Hepatocyte (in vitro differentiated cells): ENCODE data around the gene IGIP. TPM values are rescaled to one million over a fixed set of nuclear protein-coding genes. Genes with fewer than 3 reads are reported as not detected.

ENCODE experiments used
- DNase-seq: peaks from one replicate; pipeline ENCODE4 v3.0.0-alpha.2; 2016; ENCODE audit warnings: low spot score
- H2AFZ ChIP-seq: fragments of 200-600 bp; sonication (generic); 2 replicates; pipeline ENCODE4 v1.6.0; 2016; ENCODE audit warnings: antibody characterized with exemption, mild to moderate bottlenecking
- H3K27ac ChIP-seq: fragments of 200-600 bp; sonication (generic); 2 replicates; pipeline ENCODE4 v1.5.1; 2016; ENCODE audit warnings: mild to moderate bottlenecking
- H3K27me3 ChIP-seq: fragments of 200-600 bp; sonication (generic); 2 replicates; pipeline ENCODE4 v1.6.1; 2016
- H3K36me3 ChIP-seq: fragments of 200-600 bp; sonication (generic); replicated peaks from 2 replicates; pipeline ENCODE4 v1.5.1; 2016; ENCODE audit warnings: low read depth; ENCODE audit not compliant: insufficient read depth
- H3K4me1 ChIP-seq: fragments of 200-600 bp; sonication (generic); 2 replicates; pipeline ENCODE4 v1.5.1; 2016; ENCODE audit warnings: mild to moderate bottlenecking, moderate library complexity; ENCODE audit not compliant: insufficient read depth
- H3K4me2 ChIP-seq: fragments of 200-600 bp; sonication (generic); 2 replicates; pipeline ENCODE4 v1.6.0; 2016
- H3K4me3 ChIP-seq: fragments of 200-600 bp; sonication (generic); 2 replicates; pipeline ENCODE4 v1.5.1; 2016; ENCODE audit warnings: mild to moderate bottlenecking
- H3K79me2 ChIP-seq: fragments of 200-600 bp; sonication (generic); 2 replicates; pipeline ENCODE4 v1.6.0; 2017; ENCODE audit warnings: mild to moderate bottlenecking
- H3K9me2 ChIP-seq: fragments of 200-600 bp; sonication (generic); replicated peaks from 2 replicates; pipeline ENCODE4 v1.6.0; 2017; ENCODE audit warnings: mild to moderate bottlenecking; ENCODE audit not compliant: insufficient read depth
- H3K9me3 ChIP-seq: fragments of 200-600 bp; sonication (generic); 2 replicates; pipeline ENCODE4 v1.5.1; 2016; ENCODE audit warnings: low read depth, mild to moderate bottlenecking
- H4K20me1 ChIP-seq: fragments of 200-600 bp; sonication (generic); 2 replicates; pipeline ENCODE4 v1.6.0; 2016; ENCODE audit warnings: mild to moderate bottlenecking; ENCODE audit not compliant: insufficient read depth, poor library complexity, severe bottlenecking
- EZH2 ChIP-seq: fragments of 200-600 bp; sonication (generic); IDR thresholded peaks from 2 replicates; pipeline ENCODE4 v1.6.1; 2016; ENCODE audit warnings: antibody characterized with exemption, mild to moderate bottlenecking, borderline replicate concordance
- EZH2phosphoT487 ChIP-seq: fragments of 200-600 bp; sonication (generic); IDR thresholded peaks from one replicate; pipeline ENCODE4 v1.6.1; 2018; ENCODE audit warnings: antibody characterized with exemption, mild to moderate bottlenecking, low read depth, moderate library complexity; ENCODE audit not compliant: unreplicated experiment, severe bottlenecking
- WGBS: methylation state at CpG from one replicate; pipeline ENCODE4 v1.1.6; 2016; ENCODE audit warnings: low lambda C conversion rate; ENCODE audit errors: missing lambda C conversion rate; 5-methylcytosine and 5-hydroxymethylcytosine counted together
- polyA plus RNA-seq: library from polyadenylated mRNA; unstranded; fragments of >200 nt; fragmentation: Nextera tagmentation; extraction: Ambion mirVana; gene quantifications from 2 replicates; pipeline ENCODE4 v1.2.1, GENCODE V29; 2016
- total RNA-seq: library from RNA; depleted of rRNA; stranded (reverse); fragments of >200 nt; gene quantifications from 2 replicates; pipeline ENCODE4 v1.2.3, GENCODE V29; 2014
- TF ChIP-seq, protein P1 (sequence below): fragments of 200-600 bp; sonication (generic); IDR thresholded peaks from 2 replicates; pipeline ENCODE4 v1.5.1; 2016; ENCODE audit warnings: antibody characterized with exemption, mild to moderate bottlenecking; ENCODE audit not compliant: poor library complexity

IGIP gene
- total and polyA plus RNA-seq, 2 experiments from 2014 or later: 0.50 to 7.2 TPM

DNA sequence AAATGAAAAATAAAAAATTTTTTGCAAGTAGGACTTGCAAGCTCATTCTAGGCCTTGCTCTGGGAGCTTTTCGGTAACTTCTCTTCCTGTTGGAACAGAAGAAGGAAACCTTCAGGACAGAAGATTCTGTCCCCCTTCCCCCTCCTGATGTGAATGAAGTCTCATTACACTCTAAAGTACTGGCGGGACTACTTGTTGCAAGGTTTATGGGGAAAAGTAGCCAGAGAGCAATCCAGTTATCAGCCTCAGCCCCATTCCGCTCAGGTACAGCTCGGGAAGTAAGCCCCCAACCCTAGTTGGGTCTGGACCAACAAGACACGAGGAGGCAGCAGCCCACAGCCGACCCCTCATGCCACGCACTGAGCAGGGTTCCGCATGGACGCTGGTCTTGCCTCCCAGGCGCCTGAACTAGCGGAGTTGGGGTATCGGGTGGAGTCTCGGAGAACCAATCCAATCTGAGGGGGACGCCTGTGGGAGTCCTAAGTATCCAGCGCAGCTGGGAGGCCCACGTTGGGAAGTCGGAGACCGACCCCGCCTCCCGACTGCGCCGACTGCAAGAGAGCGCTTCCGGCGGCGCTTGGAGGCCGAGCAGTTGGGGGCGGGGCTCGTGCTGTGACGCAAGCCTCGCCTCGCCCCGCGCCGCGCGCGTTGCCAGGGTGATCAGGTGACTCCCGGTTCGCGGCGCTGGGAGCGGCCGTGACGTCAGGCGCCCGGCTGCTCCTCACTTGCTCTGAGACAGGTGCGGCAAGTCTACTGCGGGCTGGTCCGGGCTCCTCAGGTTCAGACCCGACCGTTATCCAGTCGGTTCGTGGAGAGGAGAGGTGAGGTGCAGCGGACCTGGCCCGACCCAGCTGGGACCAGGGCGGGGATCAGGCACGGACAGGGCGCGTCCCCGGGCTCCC, 49.0 kb downstream of the IGIP start, which contains the start of gene CYSTM1:
TSS of gene CYSTM1 (plus strand) at position 724 of the 902 bp plus-strand sequence. CDS start 19,278 bp downstream, outside the sequence.
- peak; percentile 100 for DNase-seq
- peak within 1 kb of the TSS; percentile 83 for H3K4me2 ChIP-seq
- H4K20me1 ChIP-seq: no peaks in the 10 kb centered on the region
- peaks cover 28% of the 10 kb centered on the region for H3K79me2 ChIP-seq
- no peaks in the 10 kb centered on the region for H3K36me3 ChIP-seq
- no peaks in the 10 kb centered on the region for H3K9me3 ChIP-seq
- no peaks in the 10 kb centered on the region for H3K9me2 ChIP-seq
- H3K4me1 ChIP-seq: peaks cover 8% of the 10 kb centered on the region
- WGBS: 3% methylated on average over 59 of the region's 61 CpGs
- peak within 1 kb of the TSS; percentile 66 for H2AFZ ChIP-seq
- no peaks in the 10 kb centered on the region for H3K27me3 ChIP-seq
- TF ChIP-seq, protein P1, sequence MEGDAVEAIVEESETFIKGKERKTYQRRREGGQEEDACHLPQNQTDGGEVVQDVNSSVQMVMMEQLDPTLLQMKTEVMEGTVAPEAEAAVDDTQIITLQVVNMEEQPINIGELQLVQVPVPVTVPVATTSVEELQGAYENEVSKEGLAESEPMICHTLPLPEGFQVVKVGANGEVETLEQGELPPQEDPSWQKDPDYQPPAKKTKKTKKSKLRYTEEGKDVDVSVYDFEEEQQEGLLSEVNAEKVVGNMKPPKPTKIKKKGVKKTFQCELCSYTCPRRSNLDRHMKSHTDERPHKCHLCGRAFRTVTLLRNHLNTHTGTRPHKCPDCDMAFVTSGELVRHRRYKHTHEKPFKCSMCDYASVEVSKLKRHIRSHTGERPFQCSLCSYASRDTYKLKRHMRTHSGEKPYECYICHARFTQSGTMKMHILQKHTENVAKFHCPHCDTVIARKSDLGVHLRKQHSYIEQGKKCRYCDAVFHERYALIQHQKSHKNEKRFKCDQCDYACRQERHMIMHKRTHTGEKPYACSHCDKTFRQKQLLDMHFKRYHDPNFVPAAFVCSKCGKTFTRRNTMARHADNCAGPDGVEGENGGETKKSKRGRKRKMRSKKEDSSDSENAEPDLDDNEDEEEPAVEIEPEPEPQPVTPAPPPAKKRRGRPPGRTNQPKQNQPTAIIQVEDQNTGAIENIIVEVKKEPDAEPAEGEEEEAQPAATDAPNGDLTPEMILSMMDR: no peak
- no peak for TF ChIP-seq EZH2phosphoT487
- H3K27ac ChIP-seq: peak within 1 kb of the TSS; percentile 97
- H3K4me3 ChIP-seq: peak within 1 kb of the TSS; percentile 68

DNA sequence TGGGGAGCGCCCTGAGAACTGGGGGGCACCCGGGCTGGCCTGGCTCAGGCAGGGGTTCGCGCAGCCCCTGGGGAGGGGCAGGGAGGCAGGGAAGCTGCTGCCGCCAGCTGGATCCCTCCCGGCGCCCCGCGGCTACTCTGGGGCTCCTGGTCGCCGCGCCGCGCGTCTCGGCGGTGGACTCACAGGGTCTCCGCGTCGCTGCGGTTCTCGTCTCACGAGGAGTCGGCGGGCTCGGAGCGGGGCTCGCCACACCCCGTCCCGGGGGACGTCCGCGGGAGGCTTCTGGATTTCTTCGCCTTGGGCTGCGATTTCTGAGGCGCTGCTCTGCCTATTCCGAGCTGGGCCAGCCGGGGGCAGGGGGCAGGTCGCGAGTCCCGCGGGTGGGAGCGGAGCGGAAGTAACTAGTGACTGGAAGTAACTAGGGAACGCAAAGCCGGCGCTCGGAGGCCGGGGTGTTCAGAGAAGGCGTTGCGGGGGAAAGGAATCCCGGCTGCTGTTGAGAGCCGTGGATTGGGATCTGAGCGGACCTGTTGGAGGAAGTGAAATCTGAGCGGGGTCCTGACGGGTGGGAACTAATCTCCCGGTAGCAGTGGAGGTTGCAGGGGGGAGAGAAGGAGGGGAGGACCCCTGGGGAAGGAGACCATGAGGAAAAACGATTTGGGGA, 49.8 kb downstream of the IGIP start:
- no peaks in the 10 kb centered on the region for H3K27me3 ChIP-seq
- H3K4me1 ChIP-seq: peaks cover 14% of the 10 kb centered on the region
- H2AFZ ChIP-seq: peak overlapping the region; percentile 58
- TF ChIP-seq, protein P1: no peak
- TF ChIP-seq EZH2 (no peak), EZH2phosphoT487 (no peak)
- H3K9me3 ChIP-seq: no peaks in the 10 kb centered on the region
- H4K20me1 ChIP-seq: no peaks in the 10 kb centered on the region
- no peaks in the 10 kb centered on the region for H3K9me2 ChIP-seq
- peaks cover 35% of the 10 kb centered on the region for H3K79me2 ChIP-seq
- DNase-seq: peak; percentile 87
- peak overlapping the region; percentile 83 for H3K4me2 ChIP-seq
- WGBS: 2% methylated on average over 54 of the region's 58 CpGs
- H3K36me3 ChIP-seq: no peaks in the 10 kb centered on the region
- peak overlapping the region; percentile 68 for H3K4me3 ChIP-seq
- H3K27ac ChIP-seq: peak overlapping the region; percentile 97

DNA sequence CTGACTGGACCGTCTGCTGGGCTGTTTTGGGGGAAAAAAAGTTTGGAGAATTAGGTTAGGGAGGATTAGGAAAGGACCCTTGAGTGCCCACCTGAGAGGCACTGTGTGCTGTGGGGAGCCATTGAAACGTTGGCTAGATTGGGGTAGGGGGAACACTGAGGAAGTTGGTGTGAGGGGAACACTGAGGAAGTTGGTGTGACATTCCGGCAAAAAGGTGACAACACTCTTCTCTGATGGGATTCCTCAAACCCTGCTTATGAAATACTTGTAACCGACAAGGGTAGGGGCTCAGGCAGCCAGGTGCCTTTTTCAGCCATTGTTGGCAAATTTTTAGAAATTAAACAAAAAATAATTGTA, 50.3 kb downstream of the IGIP start:
- peak overlapping the region; percentile 58 for H2AFZ ChIP-seq
- peaks cover 35% of the 10 kb centered on the region for H3K79me2 ChIP-seq
- TF ChIP-seq EZH2: no peak
- TF ChIP-seq, protein P1: no peak
- TF ChIP-seq EZH2phosphoT487: no peak
- H4K20me1 ChIP-seq: no peaks in the 10 kb centered on the region
- peak overlapping the region; percentile 68 for H3K4me3 ChIP-seq
- H3K4me1 ChIP-seq: peaks cover 14% of the 10 kb centered on the region
- H3K9me2 ChIP-seq: no peaks in the 10 kb centered on the region
- no peaks in the 10 kb centered on the region for H3K27me3 ChIP-seq
- no peaks in the 10 kb centered on the region for H3K36me3 ChIP-seq
- 1% methylated on average over 4 of the region's 4 CpGs for WGBS
- peak overlapping the region; percentile 83 for H3K4me2 ChIP-seq
- no peaks in the 10 kb centered on the region for H3K9me3 ChIP-seq
- DNase-seq: no peak
- H3K27ac ChIP-seq: peak overlapping the region; percentile 97
